RWPE1 (cell line): ENCODE measurements around the gene SLX9.

ENCODE experiments used
- CTCF ChIA-PET: fragments of 350-600 bp; sonication (Branson Sonifier 250); formaldehyde crosslinking; extraction: SDS; loops from one replicate; lab custom pipeline; 2021; lab: Yijun Ruan, JAX
- POLR2A ChIA-PET: fragments of 400-600 bp; formaldehyde crosslinking; extraction: SDS; loops from one replicate; lab custom pipeline; 2020; ENCODE audit warnings: antibody characterized with exemption; ENCODE audit not compliant: low non-redundant PET; lab: Yijun Ruan, JAX
- DNase-seq: peaks from one replicate; pipeline ENCODE4 v3.0.0; 2012; ENCODE audit warnings: low spot score
- H3K27ac ChIP-seq: fragments of 450-650 bp; 2 replicates; pipeline ENCODE4 v1.5.1; 2017
- TF ChIP-seq, protein P1 (sequence below): fragments of 450-650 bp; conservative IDR thresholded peaks from 2 replicates; pipeline ENCODE4 v1.5.1; 2017; ENCODE audit warnings: low read depth, mild to moderate bottlenecking

The SLX9 gene

GRCh38 chr21:44929799-44930542, 9.9 kb upstream of the SLX9 start:
- DNase-seq: no peak
- TF ChIP-seq, protein P1, sequence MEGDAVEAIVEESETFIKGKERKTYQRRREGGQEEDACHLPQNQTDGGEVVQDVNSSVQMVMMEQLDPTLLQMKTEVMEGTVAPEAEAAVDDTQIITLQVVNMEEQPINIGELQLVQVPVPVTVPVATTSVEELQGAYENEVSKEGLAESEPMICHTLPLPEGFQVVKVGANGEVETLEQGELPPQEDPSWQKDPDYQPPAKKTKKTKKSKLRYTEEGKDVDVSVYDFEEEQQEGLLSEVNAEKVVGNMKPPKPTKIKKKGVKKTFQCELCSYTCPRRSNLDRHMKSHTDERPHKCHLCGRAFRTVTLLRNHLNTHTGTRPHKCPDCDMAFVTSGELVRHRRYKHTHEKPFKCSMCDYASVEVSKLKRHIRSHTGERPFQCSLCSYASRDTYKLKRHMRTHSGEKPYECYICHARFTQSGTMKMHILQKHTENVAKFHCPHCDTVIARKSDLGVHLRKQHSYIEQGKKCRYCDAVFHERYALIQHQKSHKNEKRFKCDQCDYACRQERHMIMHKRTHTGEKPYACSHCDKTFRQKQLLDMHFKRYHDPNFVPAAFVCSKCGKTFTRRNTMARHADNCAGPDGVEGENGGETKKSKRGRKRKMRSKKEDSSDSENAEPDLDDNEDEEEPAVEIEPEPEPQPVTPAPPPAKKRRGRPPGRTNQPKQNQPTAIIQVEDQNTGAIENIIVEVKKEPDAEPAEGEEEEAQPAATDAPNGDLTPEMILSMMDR: no peak
- POLR2A ChIA-PET: no interaction called here

DNA sequence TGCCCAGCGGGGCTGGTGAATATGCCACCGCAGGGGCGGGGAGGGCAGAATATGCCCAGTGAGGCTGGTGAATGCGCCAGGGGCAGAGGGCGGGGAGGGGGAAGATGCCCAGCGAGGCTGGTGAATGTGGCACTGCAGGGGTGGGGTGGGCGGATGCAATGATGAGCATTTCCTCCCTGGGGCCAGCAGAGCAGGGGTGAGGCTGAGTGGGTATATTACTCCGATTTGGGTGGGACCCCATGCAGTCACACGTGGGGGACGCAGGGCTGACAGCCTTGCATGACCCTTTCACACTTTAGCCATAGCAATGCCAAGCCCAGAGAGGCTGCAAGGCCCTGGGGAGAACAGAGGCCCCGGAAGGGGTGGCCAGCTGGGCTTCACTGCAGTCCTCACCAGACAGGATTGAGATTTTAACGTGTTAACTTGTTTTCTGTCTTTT, 9.3 kb upstream of the SLX9 start:
- CTCF ChIA-PET: interaction anchor here (1.3 to 2.0 kb wide), 3 partner anchors 10 to 40 kb away, joined by 4 to 7 read pairs (median 4); partner anchors contain the start of gene SLX9
- no peak for DNase-seq
- H3K27ac ChIP-seq: no peak overlapping the region
- POLR2A ChIA-PET: no interaction called here
- TF ChIP-seq, protein P1: no peak

More at GRCh38 chr21:44929799-44930542, 9.9 kb upstream of the SLX9 start:
- CTCF ChIA-PET: interaction anchor here (0.5 to 2.0 kb wide), 5 partner anchors 10 to 157 kb away, joined by 3 to 7 read pairs (median 4); partner anchors contain the start of gene SLX9
- H3K27ac ChIP-seq: no peak overlapping the region

DNA sequence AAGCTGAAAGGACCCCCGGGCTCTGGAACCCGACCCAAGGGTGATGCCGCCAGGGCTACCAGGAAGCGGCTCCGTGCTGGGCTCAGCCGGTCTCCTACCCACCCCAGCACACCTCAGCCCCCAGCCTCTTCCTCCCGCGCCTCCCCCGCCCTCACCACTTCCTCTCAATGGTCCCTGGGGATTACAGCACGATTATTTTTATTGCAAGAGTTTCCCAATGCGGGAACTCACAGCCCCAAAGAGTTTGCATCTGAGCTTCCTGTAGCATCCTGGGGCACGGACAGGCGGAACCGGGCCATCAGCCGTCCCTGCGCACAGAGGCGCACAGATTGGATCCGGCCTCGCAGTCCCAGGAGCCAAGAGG, 8.7 kb upstream of the SLX9 start:
- CTCF ChIA-PET: interaction anchor here (1.3 to 2.0 kb wide), 3 partner anchors 10 to 41 kb away, joined by 4 to 7 read pairs (median 4); partner anchors contain the start of gene SLX9
- POLR2A ChIA-PET: no interaction called here
- DNase-seq: no peak
- TF ChIP-seq, protein P1: no peak
- H3K27ac ChIP-seq: no peak overlapping the region

DNA sequence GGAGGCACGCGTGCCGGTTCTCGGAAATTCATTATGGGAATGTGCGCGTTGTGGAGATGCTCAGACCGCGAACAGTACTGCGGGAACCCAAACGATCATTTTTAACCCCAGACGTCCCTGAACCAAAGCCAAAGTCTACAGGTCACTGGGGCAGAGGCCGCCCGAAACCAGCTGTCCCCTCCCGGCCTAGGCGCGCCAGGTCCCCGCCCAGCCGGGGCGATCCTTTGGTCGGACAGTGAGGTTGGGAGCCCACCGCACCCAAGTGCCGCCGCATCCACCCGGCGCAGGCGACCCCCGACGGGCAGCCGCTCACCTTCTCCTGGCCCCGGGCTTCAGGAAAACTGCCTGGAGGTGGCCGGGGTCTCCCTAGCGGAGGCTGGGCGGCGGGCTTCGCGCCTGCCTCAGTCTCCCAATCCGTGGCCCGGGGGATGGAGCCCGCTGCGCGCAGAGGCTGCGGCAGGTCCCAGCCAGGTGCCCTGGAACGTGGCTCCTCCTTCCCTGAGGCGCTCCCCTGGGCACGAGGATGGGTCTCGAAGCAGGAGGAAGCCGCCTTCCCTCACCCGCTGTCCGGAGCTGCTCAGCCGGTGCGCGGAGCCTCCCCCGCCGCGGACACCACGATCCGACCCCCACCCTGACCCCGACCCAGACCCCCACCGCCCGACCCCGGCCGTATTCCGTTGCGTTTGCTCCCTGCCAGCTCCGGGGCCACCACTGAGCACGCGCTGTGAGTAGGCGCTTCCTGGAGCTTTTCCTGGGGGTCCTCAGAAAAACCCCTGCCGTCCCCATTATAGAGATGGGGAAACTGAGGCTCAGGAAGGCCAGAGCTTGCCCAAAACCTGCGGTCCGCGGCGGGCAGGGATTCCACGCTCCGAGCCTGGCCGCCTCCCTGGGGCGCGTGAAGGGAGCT, 8.1 kb upstream of the SLX9 start:
- H3K27ac ChIP-seq: no peak overlapping the region
- ChIA-PET CTCF (interaction anchor here (0.7 to 2.0 kb wide), 10 partner anchors 9 to 138 kb away, joined by 3 to 7 read pairs (median 4); partner anchors contain the start of gene SLX9), POLR2A (interaction anchor here (0.7 kb wide), 1 partner anchor 208 kb away, joined by 4 read pairs; no protein-coding TSS in a partner anchor)

DNA sequence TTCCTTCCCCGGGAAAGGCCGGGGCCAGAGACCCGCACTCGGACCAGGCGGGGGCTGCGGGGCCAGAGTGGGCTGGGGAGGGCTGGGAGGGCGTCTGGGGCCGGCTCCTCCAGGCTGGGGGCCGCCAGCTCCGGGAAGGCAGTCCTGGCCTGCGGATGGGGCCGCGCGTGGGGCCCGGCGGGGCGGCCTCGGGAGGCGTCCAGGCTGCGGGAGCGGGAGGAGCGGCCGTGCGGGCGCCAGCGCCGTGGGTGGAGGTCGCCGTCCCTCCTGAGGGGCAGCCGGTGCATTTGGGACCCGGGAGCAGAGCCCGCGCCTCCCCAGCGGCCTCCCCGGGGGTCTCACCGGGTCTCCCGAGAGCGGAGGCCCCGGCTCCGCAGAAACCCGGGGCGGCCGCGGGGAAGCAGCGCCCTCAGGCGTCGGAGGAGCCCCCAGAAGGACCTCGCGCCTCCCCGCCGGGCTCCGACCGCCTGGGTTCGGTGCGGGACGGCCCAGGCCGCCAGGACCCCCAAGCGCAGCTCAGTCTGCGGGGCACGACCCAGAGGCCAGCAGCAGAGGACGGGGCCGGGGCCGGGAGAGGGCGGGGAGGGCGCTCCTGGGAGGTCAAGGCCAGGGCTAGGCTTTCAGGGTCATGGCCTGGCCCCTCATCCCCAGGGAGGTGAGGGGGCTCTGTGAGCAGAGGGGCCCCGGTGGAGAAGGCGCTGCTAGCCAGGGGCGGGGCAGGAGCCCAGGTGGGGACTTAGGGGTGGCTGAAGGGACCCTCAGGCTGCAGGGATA, 7.2 kb upstream of the SLX9 start:
- TF ChIP-seq, protein P1: peak; percentile 83
- ChIA-PET CTCF (interaction anchor here (0.6 to 2.0 kb wide), 12 partner anchors 8 to 139 kb away, joined by 3 to 7 read pairs (median 4); partner anchors contain the start of gene SLX9), POLR2A (interaction anchor here (0.7 kb wide), 1 partner anchor 207 kb away, joined by 4 read pairs; no protein-coding TSS in a partner anchor)
- no peak overlapping the region for H3K27ac ChIP-seq
- DNase-seq: no peak

More for the DNA sequence above, 8.1 kb upstream of the SLX9 start:
- TF ChIP-seq, protein P1: no peak
- DNase-seq: no peak
